GM13977 (cell line): ENCODE results near the gene TRIM40.
A peak's percentile ranks its signal among the peaks of the same experiment; 100 is the strongest.

Experiments used
- DNase-seq: peaks from one replicate; pipeline ENCODE4 v3.0.0; 2012; ENCODE audit warnings: low spot score
- CTCF ChIP-seq: IDR thresholded peaks from 2 replicates; pipeline ENCODE4 v1.5.1; 2012; ENCODE audit warnings: mild to moderate bottlenecking, control low read depth; ENCODE audit not compliant: insufficient read depth; ENCODE audit errors: extremely low read depth, missing control alignments
- in situ Hi-C: fragments of 300-500 bp; cut with MboI; formaldehyde crosslinking; loops from one replicate; pipeline ENCODE4 v1.12.0; 2022; ENCODE audit warnings: low sequenced_read_pairs, low pct_unique_long_range_greater_than_20kb, mixed read lengths, inconsistent platforms; ENCODE audit not compliant: unreplicated experiment

The TRIM40 gene

DNA sequence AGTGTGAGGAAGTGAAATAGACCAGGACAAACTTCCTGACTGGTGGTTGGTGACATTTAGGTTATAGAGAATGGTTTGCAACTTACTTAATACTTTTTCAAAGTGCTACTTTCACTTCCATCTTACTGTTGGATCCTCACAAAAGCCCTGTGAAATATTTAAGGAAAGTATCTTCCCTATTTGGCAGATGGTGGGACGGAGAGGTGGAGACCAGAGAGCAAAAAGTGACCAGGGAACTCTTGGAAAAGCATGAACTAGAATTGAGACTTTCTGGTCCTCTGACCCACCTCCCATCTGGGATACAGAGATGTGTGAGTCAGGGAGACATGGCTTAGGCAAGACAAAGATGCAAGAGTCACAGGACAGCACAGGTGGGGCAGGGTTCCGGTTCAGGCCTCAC lies 22.1 kb downstream of the TRIM40 start:
- in situ Hi-C loops: no loop called here
- no peak for DNase-seq
- TF ChIP-seq CTCF: no peak

GRCh38 chr6:30158475-30159040 lies 22.6 kb downstream of the TRIM40 start:
- TF ChIP-seq CTCF: no peak
- in situ Hi-C loops: no loop called here
- peak; percentile 51 for DNase-seq

DNA sequence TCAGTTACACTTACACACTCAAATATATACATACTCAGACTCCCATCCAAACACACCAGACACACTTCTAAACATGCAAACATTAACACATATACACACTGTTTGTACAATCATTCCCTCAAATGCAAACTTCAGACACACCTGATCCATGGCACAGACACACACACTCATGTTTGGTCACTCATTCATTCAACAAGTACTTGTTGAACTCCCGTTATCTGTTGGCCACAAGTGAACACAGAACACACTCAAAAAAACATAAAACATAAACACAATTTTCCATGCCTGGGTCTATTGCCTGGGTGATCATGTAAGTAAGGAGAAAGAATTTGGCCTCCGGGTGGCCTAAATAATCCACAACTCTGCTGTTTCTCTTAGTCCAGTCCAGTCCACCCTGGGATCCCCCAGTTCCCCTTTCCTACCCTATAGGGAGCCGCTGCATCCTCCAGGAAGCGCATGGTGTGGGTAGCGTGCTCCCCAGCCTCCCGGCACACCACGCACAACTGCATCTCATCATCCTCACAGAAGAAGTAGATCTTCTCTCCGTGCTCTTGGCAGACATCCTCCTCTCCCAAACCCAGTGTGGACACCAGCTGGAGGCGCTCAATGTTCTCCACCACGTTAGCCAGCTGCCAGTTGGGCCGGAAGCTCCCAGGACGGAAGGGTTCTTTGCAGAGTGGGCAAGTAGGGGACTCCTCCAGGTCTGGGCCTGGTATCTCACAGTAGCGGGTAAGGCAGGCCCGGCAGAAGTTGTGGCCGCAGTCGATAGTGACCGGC lies 24.3 kb downstream of the TRIM40 start:
- no peak for TF ChIP-seq CTCF
- in situ Hi-C loops: no loop called here
- no peak for DNase-seq

- no peak for DNase-seq
- in situ Hi-C loops: no loop called here
- no peak for TF ChIP-seq CTCF
Measured at GRCh38 chr6:30160785-30161531, 25.0 kb downstream of the TRIM40 start, which contains the start of gene TRIM10. TRIM10 (minus strand) TSS chr6:30161211; CDS start chr6:30160858, 353 bp downstream.

- no peak for TF ChIP-seq CTCF
- in situ Hi-C loops: no loop called here
- DNase-seq: no peak
Measured at GRCh38 chr6:30162265-30163089, 26.5 kb downstream of the TRIM40 start.

- in situ Hi-C loops: no loop called here
- no peak for DNase-seq
- no peak for TF ChIP-seq CTCF
Measured at GRCh38 chr6:30163090-30163917, 27.4 kb downstream of the TRIM40 start, which contains the start of gene TRIM15. TRIM15 (plus strand) TSS chr6:30163546; CDS start chr6:30163685, 139 bp downstream.
